ENCODE results near the gene ZP2.
"Not testable (repeated sequence)": the region's sequence is repeated elsewhere in the genome, so short reads cannot be mapped to it uniquely, and the experiment has no call there.

ZP2 gene

GRCh38 chr16:21170116-21170515 is 41.3 kb downstream of the ZP2 start:
- DNase-seq: not testable (repeated sequence)

GRCh38 chr16:21169249-21169981 is 42.0 kb downstream of the ZP2 start:
- no peak for DNase-seq

- no peak for DNase-seq
Observed at GRCh38 chr16:21167929-21168602, 43.3 kb downstream of the ZP2 start.

DNA sequence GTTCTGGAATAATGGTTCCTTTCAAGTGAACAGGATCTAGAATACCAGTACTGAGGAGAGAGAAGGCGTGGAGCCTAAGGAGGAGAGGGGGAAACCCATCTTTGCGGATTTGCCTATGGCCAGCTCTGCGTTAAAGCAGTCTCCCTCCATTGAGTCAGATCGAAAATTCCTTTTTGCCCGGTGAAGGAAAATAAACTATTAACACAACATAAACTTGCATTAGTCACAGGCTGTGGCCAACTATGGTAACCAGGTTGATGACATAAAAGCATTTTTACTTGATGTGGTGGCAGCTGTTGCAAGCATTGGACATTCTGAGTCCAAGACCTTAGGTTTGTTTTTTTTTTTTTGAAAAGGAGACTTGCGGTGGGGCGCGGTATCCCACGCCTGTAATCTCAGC is 44.0 kb downstream of the ZP2 start:
- DNase-seq: no peak

- DNase-seq: no peak
Observed at GRCh38 chr16:21166561-21166961, 44.8 kb downstream of the ZP2 start.

DNA sequence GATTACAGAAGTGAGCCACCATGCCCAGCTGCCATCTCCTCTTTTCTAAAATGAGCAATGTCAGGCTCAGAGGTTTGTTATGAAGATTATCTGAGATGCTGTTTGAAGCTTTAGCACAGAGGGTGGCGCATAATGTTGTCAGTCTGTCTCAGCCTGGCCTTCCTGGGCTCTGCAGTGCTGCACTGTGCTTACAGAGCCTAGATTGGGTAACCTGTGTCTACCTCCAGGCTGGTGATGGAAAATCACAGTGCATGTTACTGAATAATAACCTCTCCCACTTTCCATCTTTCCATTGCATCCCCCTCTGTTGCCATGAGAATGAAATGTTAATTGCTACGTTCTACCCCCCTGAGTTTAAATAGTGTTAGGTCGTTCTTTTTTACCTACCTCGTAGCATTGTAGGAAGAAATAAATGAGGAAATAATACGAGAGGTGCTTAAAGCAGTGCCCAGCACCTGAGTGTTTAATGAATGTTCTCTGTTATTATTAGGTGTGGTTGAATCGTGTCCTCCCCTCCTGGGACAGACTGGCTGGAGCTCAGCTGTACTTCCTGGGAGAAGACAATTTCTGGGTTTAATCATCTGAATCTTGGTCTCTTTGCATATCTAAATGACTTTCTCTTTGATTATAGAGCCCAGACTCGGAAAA is 46.7 kb downstream of the ZP2 start:
- DNase-seq: no peak

GRCh38 chr16:21163576-21163975 is 47.8 kb downstream of the ZP2 start:
- no peak for DNase-seq

- no peak for DNase-seq
Observed at GRCh38 chr16:21162661-21163151, 48.7 kb downstream of the ZP2 start.

DNA sequence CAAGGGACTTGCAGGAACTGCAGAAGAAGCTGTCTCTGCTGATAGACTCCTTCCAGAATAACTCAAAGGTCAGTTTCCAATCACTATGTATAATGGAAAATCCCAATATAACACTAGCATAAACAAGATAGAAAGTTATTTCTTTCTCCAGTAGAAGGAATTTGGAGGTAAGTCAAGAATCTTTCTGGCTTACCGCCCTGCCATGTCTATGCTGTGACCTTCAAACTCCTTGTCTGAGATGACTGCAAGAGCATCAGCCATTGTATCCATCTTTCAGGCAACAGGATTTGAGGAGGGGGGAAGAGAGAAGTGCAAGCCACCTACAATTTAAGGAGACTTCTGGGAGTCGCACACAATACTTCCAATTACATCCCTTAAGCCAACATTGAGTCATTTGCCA is 50.2 kb downstream of the ZP2 start:
- DNase-seq: no peak

- DNase-seq: no peak
Observed at GRCh38 chr16:21160276-21160675, 51.1 kb downstream of the ZP2 start.

DNA sequence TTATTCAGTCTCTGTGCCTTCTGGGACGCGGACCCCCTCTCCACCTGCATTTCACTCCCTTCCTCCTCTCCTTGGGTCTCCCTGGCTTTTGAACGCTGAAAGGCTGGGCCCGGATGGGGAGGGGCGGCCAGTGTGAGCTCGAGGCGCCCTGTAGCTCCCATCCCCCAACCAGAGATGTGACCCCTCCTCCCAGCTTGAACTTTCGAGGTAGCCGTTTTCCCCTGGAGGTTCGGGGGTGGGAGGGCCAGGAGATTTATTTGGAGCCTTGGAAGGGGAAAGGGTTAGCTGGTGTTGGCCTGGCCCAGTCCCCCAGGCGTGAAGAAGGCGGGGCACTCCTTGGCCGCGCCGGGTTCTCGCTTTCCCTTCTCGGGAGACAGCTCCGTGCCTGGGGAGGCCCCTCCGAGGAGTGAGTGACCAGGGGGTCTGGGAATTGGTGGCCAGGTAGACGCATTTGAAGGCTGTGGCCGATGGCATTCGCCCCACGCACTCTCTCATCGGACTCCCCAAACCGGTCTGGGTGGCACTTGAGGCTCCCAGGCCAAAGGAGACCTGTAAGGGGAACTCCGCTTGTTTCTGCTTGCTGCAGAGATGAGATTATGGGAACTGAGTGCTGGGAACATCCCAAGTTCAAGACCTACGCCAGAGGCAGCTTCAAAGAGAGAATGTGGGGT is 52.0 kb downstream of the ZP2 start:
- no peak for DNase-seq

DNA sequence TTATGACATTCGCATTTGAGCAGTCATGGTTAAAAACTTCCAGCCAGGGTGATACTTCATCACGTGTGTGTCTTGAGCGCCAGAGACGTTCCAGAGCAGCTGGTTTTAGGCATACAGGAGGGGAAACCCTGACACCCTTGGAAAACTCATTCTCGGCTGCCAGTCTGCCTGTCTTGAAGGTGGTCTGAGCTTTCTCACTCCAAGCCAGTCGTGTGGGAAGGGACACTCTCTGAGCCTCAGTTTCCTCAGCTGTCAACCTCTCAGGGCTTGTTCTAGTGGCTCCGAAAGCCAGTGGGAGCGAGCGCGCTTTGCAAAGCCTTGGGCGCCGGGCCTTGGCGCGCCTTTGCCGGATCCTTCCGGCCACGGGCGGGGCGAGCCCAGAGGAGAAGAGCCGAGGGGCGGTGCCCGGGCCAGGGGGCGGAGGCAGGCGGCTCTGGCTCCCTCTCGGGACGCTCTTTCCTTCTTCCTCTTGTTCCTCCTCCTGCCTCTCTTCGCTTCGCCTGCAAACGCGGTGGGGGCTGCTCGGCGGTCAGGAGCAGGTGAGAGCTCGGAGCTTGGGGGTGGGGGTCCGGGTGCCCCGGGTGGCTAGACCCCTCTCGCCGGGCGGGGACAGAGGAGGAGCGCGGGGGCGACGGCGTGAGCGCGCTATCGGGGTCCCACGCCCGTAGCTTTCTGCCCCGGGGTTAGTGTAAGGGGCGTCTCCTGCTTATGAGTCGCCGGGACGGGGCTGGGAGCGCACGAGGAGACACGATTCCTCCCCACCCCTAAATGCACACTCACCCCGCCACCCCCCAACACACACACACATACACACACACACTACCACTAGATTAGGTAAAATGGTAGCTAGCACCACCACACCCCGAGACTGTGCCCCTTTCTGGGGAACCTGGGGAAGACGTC is 52.9 kb downstream of the ZP2 start, which contains the start of gene LDAF1:
Gene LDAF1, plus strand, starts transcription at position 467 of the 903 bp plus-strand sequence. CDS start 2,509 bp downstream, outside the sequence.
- DNase-seq: peak; percentile 72

DNA sequence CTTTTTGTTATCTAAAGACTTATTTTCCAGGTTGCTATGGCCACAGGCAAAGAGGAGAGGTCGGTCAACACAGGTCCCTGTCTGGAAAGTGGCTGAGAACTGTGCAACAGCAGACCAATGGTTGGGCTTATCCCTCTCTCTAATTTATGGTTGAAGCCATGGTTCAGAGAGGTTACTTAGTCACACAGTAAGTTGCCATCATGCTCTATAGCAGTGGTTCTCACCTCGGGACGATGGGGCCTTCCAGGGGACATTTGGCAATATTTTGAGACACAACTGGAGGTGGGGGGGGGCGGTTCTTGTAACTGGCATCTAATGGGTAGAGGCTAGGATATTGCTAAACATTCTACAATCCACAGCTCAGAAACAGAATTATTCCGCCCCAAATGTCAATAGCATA is 53.7 kb downstream of the ZP2 start:
- DNase-seq: no peak

- peak; percentile 66 for DNase-seq
Observed at GRCh38 chr16:21156767-21157467, 54.5 kb downstream of the ZP2 start.

GRCh38 chr16:21156011-21156410 is 55.4 kb downstream of the ZP2 start:
- DNase-seq: not testable (repeated sequence)

- DNase-seq: peak; percentile 10
Observed at GRCh38 chr16:21153124-21153729, 58.1 kb downstream of the ZP2 start.

DNA sequence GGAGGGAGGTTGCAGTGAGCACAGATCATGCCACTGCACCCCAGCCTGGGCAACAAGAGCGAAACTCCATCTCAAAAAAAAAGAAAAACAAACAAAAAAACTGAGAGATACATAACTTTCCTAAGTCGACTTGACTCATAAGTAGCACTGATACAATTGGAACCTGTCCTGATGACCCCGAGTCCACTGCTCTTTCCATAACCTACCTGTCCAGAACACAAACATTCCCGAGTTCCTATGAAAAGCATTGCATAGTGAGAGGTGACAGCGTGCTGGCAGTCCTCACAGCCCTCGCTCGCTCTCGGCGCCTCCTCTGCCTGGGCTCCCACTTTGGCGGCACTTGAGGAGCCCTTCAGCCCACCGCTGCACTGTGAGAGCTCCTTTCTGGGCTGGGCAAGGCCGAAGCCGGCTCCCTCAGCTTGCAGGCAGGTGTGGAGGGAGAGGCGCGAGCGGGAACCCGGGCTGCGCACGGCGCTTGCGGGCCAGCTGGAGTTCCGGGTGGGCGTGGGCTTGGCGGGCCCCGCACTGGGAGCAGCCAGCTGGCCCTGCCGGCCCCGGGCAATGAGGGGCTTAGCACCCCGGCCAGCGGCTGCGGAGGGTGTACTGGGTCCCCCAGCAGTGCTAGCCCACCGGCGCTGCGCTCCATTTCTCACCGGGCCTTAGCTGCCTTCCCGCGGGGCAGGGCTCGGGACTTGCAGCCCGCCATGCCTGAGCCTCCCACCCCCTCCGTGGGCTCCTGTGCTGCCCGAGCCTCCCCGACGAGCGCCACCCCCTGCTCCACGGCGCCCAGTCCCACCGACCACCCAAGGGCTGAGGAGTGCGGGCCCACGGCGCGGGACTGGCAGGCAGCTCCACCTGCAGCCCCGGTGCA is 59.0 kb downstream of the ZP2 start:
- DNase-seq: peak; percentile 2

DNA sequence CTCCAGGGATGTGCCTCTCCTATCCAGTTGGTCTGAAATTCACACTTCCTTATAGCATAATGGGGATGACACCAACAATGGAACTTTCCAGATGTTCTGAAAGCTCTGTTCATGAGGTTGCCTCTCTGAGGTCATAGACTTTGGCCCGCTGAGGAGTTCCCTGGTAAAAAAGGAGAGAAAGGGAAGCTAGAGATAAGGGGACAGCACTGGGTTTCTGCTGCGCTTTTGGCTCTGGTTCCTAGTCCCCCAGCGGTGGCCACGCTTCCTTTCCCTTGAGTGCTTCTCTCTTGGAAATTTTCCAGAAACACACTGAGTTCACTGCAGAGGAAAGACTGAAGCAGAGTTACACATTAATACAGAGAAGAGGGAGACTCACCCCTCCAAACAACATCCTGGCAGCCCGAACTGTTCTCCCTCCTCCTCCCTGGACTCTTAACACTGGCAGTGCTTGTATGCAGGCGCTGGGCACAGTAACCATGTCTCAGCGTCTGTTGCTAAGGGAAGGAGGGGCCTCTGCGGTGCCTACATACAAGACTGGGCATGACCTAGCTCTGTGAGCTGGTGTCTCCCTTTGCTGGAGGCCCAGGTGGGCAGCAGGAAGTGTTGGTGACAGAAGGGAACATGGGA is 60.9 kb downstream of the ZP2 start, which contains the start of gene DNAH3:
Gene DNAH3, minus strand, starts transcription at position 472 of the 627 bp plus-strand sequence. CDS start 527 bp downstream, outside the sequence.
- DNase-seq: peak; percentile 26

Data from NCI-H2227 treated with DMSO at 0.1 percent for 48 hours (cell line).